ENCODE results near the gene KLC3.
"Not testable (repeated sequence)": the region's sequence is repeated elsewhere in the genome, so short reads cannot be mapped to it uniquely, and the experiment has no call there.

KLC3 gene

GRCh38 chr19:45340232-45340898 is at the start of gene KLC3:
Gene KLC3, plus strand, starts transcription at chr19:45340750. Its CDS starts 4,792 bp downstream, at chr19:45345542.
- peak; percentile 48 for DNase-seq

DNA sequence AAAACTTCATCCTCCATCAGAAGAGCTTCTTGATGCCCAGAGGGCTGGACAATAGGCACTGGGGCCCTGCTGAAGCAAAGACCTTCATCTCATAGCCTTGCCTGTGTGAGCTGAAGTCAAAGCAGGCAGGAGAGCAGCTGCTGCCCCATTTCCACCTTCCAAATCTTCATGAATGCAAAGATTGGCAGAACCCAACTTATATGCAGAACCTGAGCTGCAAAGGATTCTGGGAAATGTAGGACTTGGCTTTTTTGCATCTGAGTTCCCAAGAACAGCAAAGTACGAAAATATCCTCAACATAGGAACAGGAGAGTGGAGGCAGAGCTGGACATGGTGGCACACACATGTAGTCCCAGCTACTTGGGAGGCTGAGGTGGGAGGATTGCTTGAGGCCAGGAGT is 48.7 kb upstream of the KLC3 start:
- no peak for DNase-seq

DNA sequence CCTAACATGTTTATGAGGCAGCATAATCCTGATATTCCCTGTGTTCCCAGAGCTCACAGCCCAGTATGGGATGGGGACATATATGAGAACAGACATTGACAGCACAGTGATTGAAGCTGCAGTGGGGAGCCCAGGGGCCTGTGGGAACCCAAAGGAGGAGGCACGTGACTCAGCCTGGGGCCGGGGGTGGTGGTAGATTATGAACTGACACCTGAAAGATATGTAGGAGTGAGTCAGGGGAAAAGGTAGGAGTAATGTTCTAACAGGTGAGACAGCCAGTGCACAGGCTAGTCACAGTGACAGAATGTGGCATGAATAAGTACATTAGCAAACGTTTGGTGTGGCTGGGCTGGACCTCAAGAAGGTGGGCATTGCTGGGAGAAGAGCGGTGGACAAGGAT is 46.9 kb upstream of the KLC3 start:
- DNase-seq, result no peak

DNA sequence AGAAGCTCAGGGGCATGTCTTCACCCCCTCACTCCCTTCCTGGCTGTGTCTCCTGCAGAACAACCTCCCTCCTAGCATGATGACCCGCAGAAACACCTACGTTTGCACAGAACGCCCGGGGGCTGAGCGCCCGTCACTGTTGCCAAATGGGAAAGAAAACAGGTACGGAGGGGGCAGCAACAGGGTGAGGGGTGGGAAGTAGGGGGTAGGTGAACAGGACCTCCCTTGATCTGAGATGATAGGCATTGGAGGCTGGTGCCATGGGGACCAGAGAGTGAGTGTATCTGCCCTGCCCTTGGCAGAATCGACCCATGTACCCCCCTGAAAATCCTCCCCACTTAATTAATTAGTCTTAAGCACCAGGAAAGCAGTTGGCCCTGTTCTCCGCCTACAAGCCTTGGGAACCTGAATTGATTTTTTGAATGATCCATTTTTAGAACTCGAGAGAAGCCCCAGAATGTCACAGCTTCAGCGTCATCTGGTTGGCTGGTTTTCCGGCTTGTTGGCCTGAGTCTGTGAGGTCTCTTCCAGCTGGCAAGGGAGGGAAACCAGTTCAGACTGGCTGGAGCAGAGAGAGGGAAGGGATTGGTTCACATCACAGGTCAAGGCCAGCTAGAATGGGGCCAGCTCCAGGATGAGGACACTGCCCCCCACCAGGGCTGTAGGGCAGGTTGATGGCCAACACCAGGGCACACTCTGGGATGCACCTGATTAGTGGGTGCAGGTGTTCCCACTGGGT is 46.1 kb upstream of the KLC3 start:
- DNase-seq, result no peak

- no peak for DNase-seq
Measured at GRCh38 chr19:45295873-45296272, 44.7 kb upstream of the KLC3 start.

GRCh38 chr19:45296355-45296754 is 44.2 kb upstream of the KLC3 start:
- no peak for DNase-seq

DNA sequence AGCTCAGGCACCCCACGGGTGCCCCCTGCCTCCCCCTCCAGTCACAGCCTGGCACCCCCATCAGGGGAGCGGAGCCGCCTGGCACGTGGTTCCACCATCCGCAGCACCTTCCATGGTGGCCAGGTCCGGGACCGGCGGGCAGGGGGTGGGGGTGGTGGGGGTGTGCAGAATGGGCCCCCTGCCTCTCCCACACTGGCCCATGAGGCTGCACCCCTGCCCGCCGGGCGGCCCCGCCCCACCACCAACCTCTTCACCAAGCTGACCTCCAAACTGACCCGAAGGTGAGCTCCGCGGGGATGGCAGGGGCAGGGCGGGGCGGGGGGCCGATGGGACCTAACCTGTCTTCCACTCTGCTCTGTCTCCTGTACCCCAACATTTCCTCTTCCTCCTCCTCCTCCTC is 42.9 kb upstream of the KLC3 start:
- no peak for DNase-seq

GRCh38 chr19:45298264-45298663 is 42.3 kb upstream of the KLC3 start:
- DNase-seq, result no peak

- DNase-seq, result no peak
Measured at GRCh38 chr19:45299719-45300118, 40.8 kb upstream of the KLC3 start.

- no peak for DNase-seq
Measured at GRCh38 chr19:45302416-45302815, 38.1 kb upstream of the KLC3 start.

- no peak for DNase-seq
Measured at GRCh38 chr19:45303269-45304060, 37.1 kb upstream of the KLC3 start.

- no peak for DNase-seq
Measured at GRCh38 chr19:45304141-45304926, 36.2 kb upstream of the KLC3 start.

GRCh38 chr19:45305007-45305406 is 35.5 kb upstream of the KLC3 start:
- DNase-seq, result no peak

DNA sequence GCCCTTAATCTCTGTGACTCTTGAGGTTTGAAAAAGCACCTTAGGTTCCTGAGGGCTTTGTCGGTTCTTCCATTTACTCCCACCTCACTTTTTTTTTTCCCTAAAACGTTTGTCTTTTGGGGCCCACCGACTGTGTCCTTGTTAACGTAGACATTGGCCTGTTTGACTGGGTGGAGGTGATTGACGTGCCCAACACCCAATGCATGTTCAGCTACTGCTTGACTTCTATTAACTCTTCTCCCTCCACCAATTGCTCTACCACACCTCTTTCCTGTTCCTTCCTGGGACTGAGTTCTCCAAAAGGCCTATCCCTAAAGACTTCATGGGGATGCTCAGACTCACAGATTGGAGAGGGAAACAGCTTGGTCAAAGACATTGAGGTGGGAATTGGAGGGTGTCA is 35.1 kb upstream of the KLC3 start:
- no peak for DNase-seq

DNA sequence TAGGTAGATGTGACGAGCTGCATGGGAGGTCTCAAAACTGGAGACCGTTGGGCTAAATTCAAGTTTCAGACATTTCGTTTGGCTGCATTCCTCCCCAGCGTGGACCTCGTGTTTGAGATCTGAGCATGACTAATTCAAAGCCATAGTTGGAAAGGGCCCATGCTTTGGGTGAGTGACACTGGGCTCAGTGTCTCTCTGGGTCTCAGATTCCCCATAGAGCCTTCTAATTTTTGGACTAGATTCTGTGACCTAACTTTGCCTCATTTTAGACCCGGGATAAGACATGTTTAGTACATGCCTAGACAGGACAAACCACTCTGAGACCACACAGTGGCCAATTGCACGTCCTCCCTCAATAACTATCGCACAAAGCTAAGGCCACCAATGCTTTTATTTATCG is 34.5 kb upstream of the KLC3 start:
- DNase-seq, result no peak

DNA sequence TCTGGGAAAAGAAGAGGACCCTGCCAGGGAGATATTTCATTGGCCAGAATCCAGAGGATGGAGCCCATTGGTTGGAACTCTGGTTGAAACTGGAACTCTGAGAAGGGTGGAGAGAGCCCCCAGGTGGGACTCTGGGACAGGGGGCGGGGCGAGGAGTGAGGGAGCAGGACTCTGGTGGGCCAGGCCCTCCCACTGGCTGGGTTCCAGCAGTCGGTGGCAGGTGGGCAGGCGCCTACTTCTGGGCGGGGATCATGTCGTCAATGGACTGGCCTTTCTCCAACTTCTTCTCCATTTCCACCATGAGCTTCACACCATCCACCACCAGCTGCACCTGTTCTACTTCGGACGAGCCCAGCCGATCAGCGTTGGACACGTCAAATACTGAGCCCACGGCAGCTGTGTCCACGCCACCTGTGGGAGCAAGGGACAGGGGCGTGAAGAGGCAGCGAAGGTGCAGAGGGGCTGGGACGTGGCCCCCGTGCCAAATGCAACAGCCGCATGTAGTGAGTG is 34.0 kb upstream of the KLC3 start:
- no peak for DNase-seq

DNA sequence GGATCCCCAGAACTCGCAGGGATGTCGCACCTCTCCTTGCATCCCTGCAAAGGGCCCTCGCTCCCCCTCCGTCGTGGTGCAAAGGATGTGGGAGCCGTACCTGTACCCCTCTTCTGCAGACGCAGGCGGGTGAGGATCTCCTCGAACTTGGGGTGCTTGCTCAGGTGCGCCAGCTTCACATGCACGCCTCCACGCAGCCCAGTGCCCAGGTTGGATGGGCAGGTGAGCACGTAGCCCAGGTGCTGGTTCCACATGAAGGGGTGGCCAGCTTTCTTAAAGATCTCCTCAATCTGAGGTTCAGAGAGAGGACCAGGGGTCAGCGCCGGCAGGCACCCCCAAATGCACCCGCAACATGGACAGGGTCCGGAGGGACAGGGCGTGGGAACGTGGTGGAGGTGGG is 33.2 kb upstream of the KLC3 start:
- no peak for DNase-seq

- DNase-seq, result not testable (repeated sequence)
Measured at GRCh38 chr19:45309322-45309721, 31.2 kb upstream of the KLC3 start.

DNA sequence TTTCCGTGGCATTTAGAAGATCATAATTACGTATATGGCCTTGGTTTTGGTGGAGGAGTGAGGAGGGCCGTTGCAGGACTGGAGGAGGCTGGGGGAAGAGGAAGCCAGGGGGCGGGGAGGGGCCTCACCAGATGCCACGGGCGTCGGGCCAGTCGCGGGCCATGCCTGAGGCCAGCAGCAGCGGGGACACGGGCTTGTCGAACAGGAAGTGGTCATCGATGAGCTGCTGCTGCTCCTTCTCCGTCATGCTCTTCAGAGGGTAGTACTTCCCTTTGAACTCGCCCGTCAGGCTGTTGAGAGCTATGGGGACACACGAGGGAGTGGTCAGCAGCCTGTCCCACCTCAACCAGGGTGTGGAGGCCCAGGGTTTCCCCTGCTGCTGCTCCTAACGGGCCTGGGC is 28.9 kb upstream of the KLC3 start:
- no peak for DNase-seq

DNA sequence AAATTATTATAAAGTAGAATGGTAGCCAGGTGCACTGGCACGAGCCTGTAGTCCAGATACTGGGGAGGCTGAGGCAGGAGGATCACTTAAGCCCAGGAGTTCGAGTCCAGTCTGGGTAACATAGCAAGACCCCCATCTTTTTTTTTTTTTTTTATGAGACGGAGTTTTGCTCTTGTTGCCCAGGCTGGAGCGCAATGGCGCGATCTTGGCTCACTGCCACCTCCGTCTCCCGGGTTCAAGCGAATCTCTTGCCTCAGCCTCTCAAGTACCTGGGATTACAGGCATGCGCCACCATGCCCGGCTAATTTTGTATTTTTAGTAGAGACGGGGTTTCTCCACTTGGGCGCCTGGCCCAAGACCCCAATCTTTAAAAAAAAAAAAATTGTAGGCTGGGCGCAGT is 28.3 kb upstream of the KLC3 start:
- DNase-seq, result not testable (repeated sequence)

DNA sequence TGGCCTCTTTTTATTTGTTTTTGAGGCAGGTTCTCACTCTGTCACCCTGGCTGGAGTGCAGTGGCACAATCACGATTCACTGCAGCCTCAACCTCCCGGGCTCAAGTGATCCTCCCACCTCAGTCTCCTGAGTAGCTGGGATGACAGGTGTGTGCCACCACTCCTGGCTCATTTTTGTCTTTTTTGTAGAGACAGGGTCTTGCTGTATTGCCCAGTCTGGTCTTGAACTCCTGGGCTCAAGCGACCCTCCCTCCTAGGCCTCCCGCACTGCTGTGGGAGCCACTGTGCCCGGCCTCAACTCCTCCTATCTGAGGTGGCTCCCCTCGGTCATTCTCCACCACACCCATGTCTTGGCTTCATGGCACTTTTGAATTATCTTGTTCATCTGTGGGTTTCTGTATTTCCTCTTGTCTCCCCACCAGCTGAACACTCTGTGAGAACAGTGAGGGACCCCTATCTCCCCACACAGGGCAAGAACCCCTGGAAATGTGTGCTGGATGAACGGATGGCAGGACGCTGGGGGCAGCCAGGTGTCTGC is 25.8 kb upstream of the KLC3 start:
- no peak for DNase-seq

DNA sequence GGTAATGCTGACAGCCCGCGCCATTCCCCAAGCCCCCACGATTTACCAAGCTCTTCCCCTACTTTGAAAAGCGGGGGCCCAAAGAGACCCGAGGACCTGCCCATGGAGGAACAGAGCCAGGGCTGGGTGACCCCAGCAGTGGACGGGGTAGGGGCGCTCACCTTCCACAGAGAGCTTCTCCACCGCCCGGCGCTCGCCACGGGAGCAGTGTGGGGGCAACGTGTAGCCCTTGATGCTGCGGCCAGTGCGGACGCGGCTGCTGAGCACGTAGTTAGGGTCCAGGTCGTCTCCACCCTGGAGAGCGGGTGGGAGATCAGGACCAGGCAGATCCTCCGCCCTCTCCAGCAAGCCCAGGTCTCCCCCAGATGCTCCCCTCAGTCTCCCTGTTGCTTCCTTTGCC is 25.2 kb upstream of the KLC3 start:
- no peak for DNase-seq

All from activated CD4-positive, CD25-positive, alpha-beta regulatory T cell treated with anti-CD3 and anti-CD28 coated beads, Interleukin-2, amount 50 U/mL, for 72 hours (primary cell).